ENCODE measurements around the gene INPP5A.

- TF ChIP-seq POLR2A (IDR thresholded peaks at IDR 0.05) (no peak), CTCF (IDR thresholded peaks at IDR 0.05) (no peak), POLR2AphosphoS5 (IDR thresholded peaks at IDR 0.05) (peak in 1 of 3 donors; percentile 75), EP300 (IDR thresholded peaks at IDR 0.05; ENCODE audit: low read depth) (no peak)
These were observed 121.9 kb downstream of the INPP5A start for GRCh38 chr10:132659206-132660091.

All from transverse colon (tissue), 4 donors.